GM12873 (cell line): ENCODE data around the gene DYRK2.

Source experiments
- CTCF ChIP-seq: IDR thresholded peaks from 2 replicates; pipeline ENCODE4 v1.5.1; 2012; ENCODE audit warnings: low read depth, mild to moderate bottlenecking, moderate library complexity, low read length, control low read depth; ENCODE audit not compliant: insufficient read depth; ENCODE audit errors: missing control alignments

Gene DYRK2

GRCh38 chr12:67621112-67621511, 27.4 kb upstream of the DYRK2 start:
- no peak for TF ChIP-seq CTCF

GRCh38 chr12:67621926-67622325, 26.6 kb upstream of the DYRK2 start:
- TF ChIP-seq CTCF, result no peak

GRCh38 chr12:67623259-67623658, 25.3 kb upstream of the DYRK2 start:
- no peak for TF ChIP-seq CTCF

- no peak for TF ChIP-seq CTCF
These were observed 24.2 kb upstream of the DYRK2 start for GRCh38 chr12:67624355-67624754.

GRCh38 chr12:67625004-67625403, 23.5 kb upstream of the DYRK2 start:
- TF ChIP-seq CTCF, result no peak

GRCh38 chr12:67626156-67626555, 22.4 kb upstream of the DYRK2 start:
- TF ChIP-seq CTCF, result no peak

GRCh38 chr12:67630373-67631088, 18.0 kb upstream of the DYRK2 start:
- peak; percentile 37 for TF ChIP-seq CTCF
